ENCODE results near the gene SMC1A. TPM values are rescaled to one million over a fixed set of nuclear protein-coding genes. Genes with fewer than 3 reads are reported as not detected.
"Not testable (repeated sequence)": the region's sequence is repeated elsewhere in the genome, so short reads cannot be mapped to it uniquely, and the experiment has no call there.

Gene SMC1A
- total RNA-seq, 1 donor from 2014 or later, result 27.8 TPM

DNA sequence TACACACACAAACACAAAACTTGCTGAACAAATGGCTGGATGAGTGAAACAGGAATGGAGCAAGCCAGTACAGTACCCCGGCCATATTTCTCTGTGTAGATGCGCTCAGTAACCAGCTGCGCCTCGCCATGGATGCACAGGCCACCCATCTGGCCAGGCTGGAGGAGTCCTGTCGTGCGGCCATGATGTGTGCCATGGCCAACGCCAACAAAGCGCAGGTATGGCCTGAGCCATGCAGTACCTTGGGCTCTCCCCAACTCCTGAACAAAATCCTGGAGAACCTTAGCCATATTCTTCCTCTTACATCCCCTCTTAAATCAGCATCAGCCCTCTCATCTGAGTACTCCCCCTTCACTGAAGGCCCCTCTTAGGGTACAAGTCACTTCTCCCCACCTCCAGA, 7.3 kb upstream of the SMC1A start:
- no peak for ATAC-seq
- no peak for DNase-seq (ENCODE audit: low spot score)

GRCh38 chrX:53422861-53423306, 430 bp upstream of the SMC1A start, which contains the start of gene RIBC1:
TSS of gene RIBC1 (plus strand) at chrX:53422873. CDS start at chrX:53426277, 3,404 bp downstream.
- no peak for ATAC-seq
- DNase-seq (ENCODE audit: low spot score), result no peak

GRCh38 chrX:53421772-53422085, 725 bp downstream of the SMC1A start:
- no peak for DNase-seq (ENCODE audit: low spot score)
- ATAC-seq, result peak; percentile 41

DNA sequence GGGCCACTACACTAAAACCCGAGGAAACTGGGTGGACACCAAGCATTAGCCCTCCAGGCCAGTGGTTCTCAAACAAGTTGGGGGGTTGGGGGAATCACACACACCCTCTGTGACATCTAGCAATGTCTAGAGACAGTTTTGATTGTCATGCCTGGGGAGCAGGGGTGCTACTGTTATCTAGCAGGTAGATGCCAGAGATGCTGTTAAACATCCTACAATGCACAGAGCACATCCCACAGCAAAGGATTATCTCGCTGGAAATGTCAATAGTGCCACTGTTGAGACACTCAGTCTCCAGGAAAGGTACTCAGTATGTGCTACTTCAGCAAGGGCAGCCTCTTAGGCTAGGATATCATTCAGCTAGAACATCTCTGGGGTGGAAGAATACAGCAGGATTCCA, 1.3 kb downstream of the SMC1A start:
- ATAC-seq (no peak), DNase-seq (ENCODE audit: low spot score) (no peak)

GRCh38 chrX:53420351-53420750, 2.1 kb downstream of the SMC1A start:
- not testable (repeated sequence) for ATAC-seq; DNase-seq (ENCODE audit: low spot score)

GRCh38 chrX:53412446-53412845, 10.0 kb downstream of the SMC1A start:
- DNase-seq (ENCODE audit: low spot score), result no peak
- no peak for ATAC-seq

DNA sequence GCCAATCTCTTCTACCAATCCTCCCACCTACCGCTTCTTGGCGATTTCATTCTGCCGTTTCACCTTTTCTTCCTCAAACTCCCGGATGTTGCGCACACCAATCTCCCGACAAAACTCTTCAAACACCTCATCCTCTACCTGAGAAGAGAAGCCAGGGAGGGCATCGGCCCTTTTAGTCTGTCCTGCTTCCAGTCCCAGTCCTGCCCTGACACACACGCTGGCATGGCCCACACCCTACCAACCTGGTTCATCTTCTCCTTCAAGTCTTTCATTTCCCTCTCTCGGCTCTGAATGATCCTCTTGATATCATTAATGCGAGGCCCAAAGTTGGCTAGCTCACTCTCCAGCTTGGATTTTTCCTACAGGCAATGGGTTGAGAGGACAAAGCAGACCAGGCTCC, 18.9 kb downstream of the SMC1A start:
- DNase-seq (ENCODE audit: low spot score), result no peak
- ATAC-seq, result no peak

- ATAC-seq (no peak), DNase-seq (ENCODE audit: low spot score) (no peak)
Measured at GRCh38 chrX:53398216-53398615, 24.2 kb downstream of the SMC1A start.

DNA sequence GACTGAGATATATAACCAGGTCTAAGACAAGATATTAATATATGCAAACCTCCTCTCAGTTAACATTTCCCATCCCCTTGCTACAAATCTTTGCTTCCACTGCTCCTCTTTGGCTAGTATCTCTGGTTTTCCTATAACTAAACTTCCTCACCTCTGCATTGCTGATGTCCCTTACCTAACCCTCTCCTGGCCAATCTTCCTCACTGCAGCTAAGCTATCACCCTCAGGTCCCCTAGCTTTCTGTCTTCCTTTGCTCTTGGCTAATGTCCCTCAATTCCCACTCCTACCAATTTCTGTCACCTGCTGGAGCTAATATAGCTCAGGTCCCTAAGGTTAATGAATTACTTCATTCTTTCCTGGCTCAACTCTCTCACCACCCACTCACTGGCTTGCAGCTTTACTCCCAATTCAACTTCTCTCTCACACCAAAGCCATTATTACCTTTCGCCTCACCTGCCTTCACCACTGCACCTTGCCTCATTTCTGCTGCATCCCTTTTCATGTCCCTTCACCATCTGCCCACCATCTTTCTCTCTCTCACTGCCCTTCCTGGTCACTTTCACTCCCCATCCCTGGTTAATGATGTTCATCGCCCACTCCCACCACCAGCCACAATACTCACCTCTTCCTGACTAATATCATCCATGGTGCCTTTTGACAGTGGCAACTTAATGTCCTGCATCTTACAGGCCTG, 26.7 kb downstream of the SMC1A start:
- ATAC-seq (no peak), DNase-seq (ENCODE audit: low spot score) (no peak)

GRCh38 chrX:53383376-53384076, 38.9 kb downstream of the SMC1A start:
- no peak for DNase-seq (ENCODE audit: low spot score)
- ATAC-seq, result no peak

DNA sequence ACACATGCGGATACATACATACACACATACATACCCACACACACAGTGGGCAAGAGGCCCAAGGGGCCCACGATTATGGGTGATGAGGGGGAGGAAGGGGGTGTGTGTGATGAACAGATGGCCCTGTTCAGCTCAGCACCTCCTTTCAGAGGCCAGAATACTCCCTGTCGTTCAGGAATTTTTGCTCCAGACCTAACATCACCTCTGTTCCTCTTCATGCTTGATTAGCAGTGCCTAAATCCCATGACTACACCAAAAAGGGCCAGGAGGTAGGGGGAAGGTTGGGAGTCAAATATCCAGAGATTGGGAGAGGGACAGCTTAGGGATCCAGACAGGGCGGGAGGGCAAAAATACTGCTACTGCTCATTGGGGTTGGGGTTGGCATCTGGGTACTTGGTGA, 42.7 kb downstream of the SMC1A start:
- no peak for ATAC-seq
- no peak for DNase-seq (ENCODE audit: low spot score)

- ATAC-seq, result no peak
Measured at GRCh38 chrX:53379008-53379710, 43.3 kb downstream of the SMC1A start.

DNA sequence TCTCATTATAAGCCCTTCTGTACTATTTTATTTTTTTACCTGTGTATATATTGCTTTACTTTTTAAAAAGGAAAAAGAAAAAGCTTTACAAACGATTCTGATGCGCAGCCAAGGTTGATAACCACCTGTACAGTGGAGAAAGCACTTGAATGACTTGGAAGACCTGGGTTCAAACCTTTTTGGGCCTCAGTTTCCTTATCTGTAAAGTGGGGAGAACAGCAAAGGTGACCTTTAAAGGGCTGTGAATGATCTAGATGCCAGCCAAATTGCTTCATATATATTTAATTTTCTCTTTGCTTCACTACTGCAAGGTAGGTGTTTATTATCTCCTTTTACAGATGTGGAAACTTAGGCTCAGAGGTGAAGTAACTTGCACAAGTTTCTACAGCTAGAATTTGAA, 45.0 kb downstream of the SMC1A start:
- DNase-seq (ENCODE audit: low spot score), result no peak

More at GRCh38 chrX:53379008-53379710, 43.3 kb downstream of the SMC1A start:
- no peak for DNase-seq (ENCODE audit: low spot score)

GRCh38 chrX:53376888-53377287, 45.6 kb downstream of the SMC1A start:
- no peak for ATAC-seq
- DNase-seq (ENCODE audit: low spot score), result no peak

More for the DNA sequence above, 45.0 kb downstream of the SMC1A start:
- ATAC-seq, result no peak

DNA sequence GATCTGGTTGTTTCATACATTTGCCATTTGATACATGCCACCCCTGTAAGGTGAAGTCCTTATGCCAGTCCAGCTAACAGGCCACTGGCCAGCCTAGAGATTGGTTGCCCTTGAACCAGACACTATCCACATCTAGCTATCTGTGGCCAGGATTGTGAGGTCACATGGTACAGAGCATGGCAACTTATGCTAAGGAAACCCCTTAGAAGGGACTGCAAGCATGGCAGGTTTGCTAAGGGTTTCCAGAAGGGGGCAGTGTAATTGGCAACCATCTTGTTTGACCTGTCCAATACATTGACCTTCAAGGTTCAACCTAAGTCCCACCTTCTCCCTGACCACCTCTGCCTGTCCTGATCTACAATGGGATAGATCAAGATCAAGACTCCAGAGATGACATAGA, 47.5 kb downstream of the SMC1A start:
- ATAC-seq (no peak), DNase-seq (ENCODE audit: low spot score) (no peak)

GRCh38 chrX:53374222-53374820, 48.1 kb downstream of the SMC1A start:
- no peak for DNase-seq (ENCODE audit: low spot score)

DNA sequence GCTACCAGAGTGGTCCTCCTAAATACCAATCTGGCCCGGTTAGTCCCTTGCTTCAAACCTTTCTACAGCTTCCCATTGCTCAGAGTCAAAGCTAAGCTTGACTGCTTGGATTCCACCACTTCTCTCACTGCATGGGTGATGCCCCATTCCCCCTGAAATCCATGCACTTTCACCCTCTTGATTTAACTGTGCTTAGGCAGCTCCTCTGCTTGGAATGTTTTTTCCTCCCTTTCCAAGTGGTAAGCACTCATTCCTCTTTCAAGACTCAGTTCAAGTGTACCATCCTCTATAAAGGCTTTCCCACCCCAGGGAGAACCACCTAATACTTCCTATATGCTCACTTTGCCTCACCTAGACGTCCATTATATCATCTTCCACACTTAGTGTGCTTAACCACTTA, 49.1 kb downstream of the SMC1A start:
- DNase-seq (ENCODE audit: low spot score), result no peak
- ATAC-seq, result no peak

More at GRCh38 chrX:53374222-53374820, 48.1 kb downstream of the SMC1A start:
- no peak for ATAC-seq

GRCh38 chrX:53366454-53366853, 56.0 kb downstream of the SMC1A start:
- not testable (repeated sequence) for ATAC-seq; DNase-seq (ENCODE audit: low spot score)

DNA sequence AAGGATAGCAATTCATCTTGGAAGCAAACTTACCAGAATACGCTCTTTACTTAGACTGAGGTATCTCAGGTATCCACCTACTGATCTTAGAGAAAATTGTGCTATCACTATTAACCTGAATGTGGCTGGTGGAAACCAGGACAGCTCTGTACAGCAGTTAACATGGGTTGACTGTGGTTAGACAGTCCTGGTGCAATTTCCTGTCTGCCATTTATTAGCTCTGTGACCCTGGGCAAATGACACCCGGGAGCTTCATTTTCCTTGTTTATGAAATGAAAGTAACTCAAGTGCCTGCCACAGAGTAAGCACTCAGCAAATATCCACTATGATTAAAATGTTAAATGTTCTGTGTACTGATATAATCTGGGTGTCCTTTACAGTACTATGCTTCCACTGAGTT, 60.0 kb downstream of the SMC1A start:
- DNase-seq (ENCODE audit: low spot score) (no peak), ATAC-seq (no peak)

DNA sequence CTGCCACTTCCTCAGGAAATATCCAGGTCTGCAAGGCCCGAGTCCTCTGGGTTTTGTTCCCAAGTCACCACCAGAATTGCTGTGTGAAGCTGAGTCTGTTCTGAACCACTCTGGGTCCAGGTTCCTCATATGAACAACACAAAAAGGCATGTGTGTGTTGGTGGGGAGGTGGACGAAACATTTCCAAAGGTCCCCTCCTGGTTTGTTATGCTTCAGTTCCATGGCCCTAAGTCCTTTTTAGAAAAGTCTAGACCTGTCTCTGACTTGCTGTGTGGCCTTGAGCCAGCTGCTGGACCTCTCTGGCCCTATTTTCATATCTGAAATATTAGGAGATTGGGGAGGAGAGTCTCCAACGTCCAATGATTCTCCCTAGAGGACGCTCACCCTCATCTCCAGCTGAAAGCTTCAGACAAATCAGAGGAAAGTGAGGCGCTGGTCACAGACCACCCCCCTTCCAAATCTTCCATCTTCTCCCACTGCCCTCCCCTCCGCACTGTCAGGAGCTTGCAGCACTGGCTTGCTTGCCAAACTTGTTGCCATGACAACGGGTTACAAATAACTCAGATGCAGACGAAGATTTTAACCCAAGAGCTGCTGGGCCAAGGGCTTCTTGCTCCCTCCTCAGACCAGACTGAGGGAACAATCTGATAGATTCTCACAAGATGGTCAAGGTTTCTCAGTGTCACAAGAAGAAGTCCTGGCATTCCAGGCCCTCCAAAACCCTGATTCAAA, 64.5 kb downstream of the SMC1A start:
- DNase-seq (ENCODE audit: low spot score) (no peak), ATAC-seq (no peak)

GRCh38 chrX:53356186-53356585, 66.3 kb downstream of the SMC1A start:
- no peak for ATAC-seq
- no peak for DNase-seq (ENCODE audit: low spot score)

All from left lobe of liver (tissue), 2 donors.